CD4-positive, alpha-beta memory T cell (primary cell): ENCODE data around the gene ATXN3L. TPM values are rescaled to one million over a fixed set of nuclear protein-coding genes. Genes with fewer than 3 reads are reported as not detected.

Experiments
- CTCF ChIA-PET: fragments of 350-600 bp; sonication (Branson Sonifier 250); formaldehyde crosslinking; loops from one replicate; lab custom pipeline; 2021; ENCODE audit warnings: inconsistent platforms; ENCODE audit not compliant: partially characterized antibody; lab: Charles Lee
- POLR2A ChIA-PET: fragments of 350-600 bp; sonication (Branson Sonifier 250); formaldehyde crosslinking; loops from one replicate; lab custom pipeline; 2021; ENCODE audit not compliant: partially characterized antibody; lab: Charles Lee
- DNase-seq, 5 donors: peaks; one replicate each; pipeline versions ENCODE4 v3.0.0 to v3.0.0-alpha.2; 2020 to 2022; ENCODE audit warnings: mixed read lengths in 1 of 5
- H3K27ac ChIP-seq: one replicate; pipeline ENCODE4 v1.7.0; 2013; ENCODE audit warnings: low read depth, low read length
- H3K27me3 ChIP-seq: 2 replicates; pipeline ENCODE4 v1.7.0; 2013; ENCODE audit warnings: mild to moderate bottlenecking, low read length, moderate library complexity; ENCODE audit not compliant: insufficient read depth
- H3K36me3 ChIP-seq: 2 replicates; pipeline ENCODE4 v1.7.0; 2013; ENCODE audit warnings: mild to moderate bottlenecking, low read length, moderate library complexity; ENCODE audit not compliant: insufficient read depth
- H3K4me1 ChIP-seq: 2 replicates; pipeline ENCODE4 v1.7.0; 2013; ENCODE audit warnings: mild to moderate bottlenecking, low read length, moderate library complexity; ENCODE audit not compliant: insufficient read depth
- H3K4me3 ChIP-seq, 2 donors: one replicate each; pipeline ENCODE4 v1.7.0; 2013; ENCODE audit warnings: low read length in 2 of 2, mild to moderate bottlenecking in 1 of 2
- H3K9me3 ChIP-seq, 2 donors: one replicate each; pipeline ENCODE4 v1.7.0; 2013; ENCODE audit warnings: low read length in 2 of 2, control low read depth in 1 of 2; ENCODE audit not compliant: control insufficient read depth in 1 of 2
- H3K27ac Mint-ChIP-seq, 7 donors: one replicate each; pipeline ENCODE4 v1.8.0; 2020 to 2021; ENCODE audit warnings: mixed read lengths in 7 of 7, mild to moderate bottlenecking in 6 of 7, inconsistent platforms in 3 of 7, moderate library complexity in 3 of 7
- H3K27me3 Mint-ChIP-seq, 2 donors: one replicate each; pipeline ENCODE4 v1.8.0; 2020 to 2021; ENCODE audit warnings: mixed read lengths in 2 of 2
- H3K36me3 Mint-ChIP-seq, 2 donors: one replicate each; pipeline ENCODE4 v1.8.0; 2020 to 2021; ENCODE audit warnings: mixed read lengths in 2 of 2, inconsistent platforms in 1 of 2, mild to moderate bottlenecking in 1 of 2
- H3K4me1 Mint-ChIP-seq, 4 donors: one replicate each; pipeline ENCODE4 v1.8.0; 2020 to 2021; ENCODE audit warnings: mixed read lengths in 4 of 4, mild to moderate bottlenecking in 1 of 4
- H3K4me3 Mint-ChIP-seq, 8 donors: one replicate each; pipeline ENCODE4 v1.8.0; 2020 to 2021; ENCODE audit warnings: mixed read lengths in 8 of 8, mild to moderate bottlenecking in 7 of 8, moderate library complexity in 6 of 8, inconsistent platforms in 3 of 8
- H3K9me3 Mint-ChIP-seq, 8 donors: one replicate each; pipeline ENCODE4 v1.8.0; 2020 to 2021; ENCODE audit warnings: mixed read lengths in 8 of 8, mild to moderate bottlenecking in 5 of 8, inconsistent platforms in 3 of 8, moderate library complexity in 1 of 8
- intact Hi-C: fragments of 100-400 bp; cut with micrococcal nuclease; formaldehyde crosslinking; loops from one replicate; pipeline ENCODE4 v1.15.1; 2023
- polyA plus RNA-seq, 2 donors: library from polyadenylated mRNA; unstranded; fragments of 300-500 nt; fragmentation: Illumina TruSeq; gene quantifications; one replicate each; pipeline ENCODE4 v1.2.3, GENCODE V29; 2021
- total RNA-seq, 2 experiments: library from RNA; stranded (reverse); gene quantifications; one replicate each; pipeline ENCODE4 v1.2.3, GENCODE V29; 2021

ATXN3L gene
- total and polyA plus RNA-seq, 4 experiments from 2014 or later, result not detected

DNA sequence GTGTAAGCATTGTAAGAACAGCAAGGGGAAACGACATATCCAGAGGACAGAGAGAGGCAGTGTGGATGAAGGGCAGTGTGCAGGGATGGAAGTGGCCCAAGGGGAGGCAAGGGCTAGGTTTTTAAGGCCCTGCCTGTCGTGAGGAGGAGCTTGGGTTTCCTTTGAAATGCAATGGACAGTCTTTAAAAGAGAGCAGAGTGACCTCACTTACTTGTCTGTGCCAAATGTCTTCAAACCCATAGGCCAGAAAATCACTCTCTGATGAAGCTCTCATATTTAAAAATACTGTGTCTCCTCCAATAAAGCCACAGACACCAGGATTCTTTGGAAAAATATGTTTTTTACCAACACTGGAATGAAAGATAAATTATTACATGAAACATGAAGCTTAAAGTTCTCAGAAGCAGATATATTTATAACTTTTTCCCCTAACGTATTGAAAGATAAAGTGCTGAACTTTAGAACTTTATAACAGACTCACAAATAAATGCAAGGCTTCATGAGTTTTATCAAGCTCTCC, 19.2 kb upstream of the ATXN3L start:
- no peaks in the 10 kb centered on the region for H3K27me3 Mint-ChIP-seq
- no peak for DNase-seq
- H3K4me3 ChIP-seq, result no peak overlapping the region
- no peak overlapping the region for H3K4me3 Mint-ChIP-seq
- no peak overlapping the region for H3K27ac Mint-ChIP-seq
- no peaks in the 10 kb centered on the region for H3K9me3 ChIP-seq
- H3K36me3 Mint-ChIP-seq, result no peaks in the 10 kb centered on the region
- H3K27ac ChIP-seq, result no peak overlapping the region
- no peaks in the 10 kb centered on the region for H3K4me1 ChIP-seq
- no peaks in the 10 kb centered on the region for H3K36me3 ChIP-seq
- H3K4me1 Mint-ChIP-seq, result no peaks in the 10 kb centered on the region
- ChIA-PET POLR2A (no interaction called here), CTCF (interaction anchor here (1.6 kb wide), 1 partner anchor 393 kb away, joined by 4 read pairs; no protein-coding TSS in a partner anchor)
- H3K9me3 Mint-ChIP-seq, result no peaks in the 10 kb centered on the region
- intact Hi-C loops, result no loop called here
- H3K27me3 ChIP-seq, result no peaks in the 10 kb centered on the region

DNA sequence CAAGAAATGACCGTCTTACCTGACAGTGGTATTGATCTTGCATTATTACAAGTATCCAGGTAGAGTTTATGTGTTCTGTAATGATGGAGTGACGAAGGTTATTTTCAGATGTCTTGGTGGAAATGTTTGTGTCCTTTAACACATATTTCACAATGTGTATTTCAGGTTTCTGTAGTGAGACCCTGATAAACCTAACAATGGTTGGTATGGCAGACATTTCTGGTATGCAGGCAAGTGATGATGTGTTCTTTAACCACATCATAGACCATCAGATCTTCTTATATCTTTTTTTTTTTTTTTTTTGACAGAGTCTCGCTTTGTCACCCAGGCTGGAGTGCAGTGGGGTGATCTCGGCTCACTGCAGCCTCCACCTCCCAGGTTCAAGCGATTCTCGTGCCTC, 14.6 kb upstream of the ATXN3L start:
- Mint-ChIP-seq H3K36me3 (no peaks in the 10 kb centered on the region), H3K9me3 (no peaks in the 10 kb centered on the region), H3K4me3 (no peak overlapping the region), H3K27me3 (no peaks in the 10 kb centered on the region), H3K4me1 (no peaks in the 10 kb centered on the region), H3K27ac (no peak overlapping the region)
- intact Hi-C loops, result no loop called here
- POLR2A ChIA-PET, result no interaction called here
- no peak overlapping the region for H3K4me3 ChIP-seq
- CTCF ChIA-PET, result no interaction called here
- H3K4me1 ChIP-seq, result no peaks in the 10 kb centered on the region
- H3K9me3 ChIP-seq, result no peaks in the 10 kb centered on the region
- no peak for DNase-seq
- H3K36me3 ChIP-seq, result no peaks in the 10 kb centered on the region
- no peak overlapping the region for H3K27ac ChIP-seq
- no peaks in the 10 kb centered on the region for H3K27me3 ChIP-seq

DNA sequence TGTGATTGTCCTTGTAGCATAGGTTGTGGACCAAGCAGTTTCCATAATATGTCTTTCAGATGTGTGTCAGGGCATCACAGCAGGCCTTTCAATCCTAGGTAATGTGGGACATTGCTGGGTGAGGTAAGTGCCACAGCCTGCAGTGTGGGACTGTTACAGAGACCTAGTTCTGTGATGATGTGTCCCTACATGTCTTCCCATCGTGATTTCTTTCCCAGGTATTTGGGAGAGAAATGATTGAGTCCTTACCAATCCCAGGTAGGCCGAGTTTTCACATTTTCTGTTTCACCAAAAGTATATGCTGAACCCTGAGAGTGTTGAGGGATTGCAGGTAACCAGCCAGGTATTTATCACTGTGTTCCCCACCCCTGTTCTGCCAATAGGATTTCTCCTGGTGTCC, 10.6 kb upstream of the ATXN3L start:
- Histone ChIP-seq H3K4me3 (no peak overlapping the region), H3K27me3 (no peaks in the 10 kb centered on the region), H3K4me1 (no peaks in the 10 kb centered on the region), H3K36me3 (no peaks in the 10 kb centered on the region), H3K27ac (no peak overlapping the region), H3K9me3 (no peaks in the 10 kb centered on the region)
- DNase-seq, result no peak
- no peaks in the 10 kb centered on the region for H3K4me1 Mint-ChIP-seq
- H3K9me3 Mint-ChIP-seq, result peaks cover 0 to 2% (median 0%) of the 10 kb centered on the region in 8 donors
- POLR2A ChIA-PET, result no interaction called here
- intact Hi-C loops, result no loop called here
- CTCF ChIA-PET, result no interaction called here
- H3K27me3 Mint-ChIP-seq, result no peaks in the 10 kb centered on the region
- no peak overlapping the region for H3K4me3 Mint-ChIP-seq
- no peak overlapping the region for H3K27ac Mint-ChIP-seq
- no peaks in the 10 kb centered on the region for H3K36me3 Mint-ChIP-seq

DNA sequence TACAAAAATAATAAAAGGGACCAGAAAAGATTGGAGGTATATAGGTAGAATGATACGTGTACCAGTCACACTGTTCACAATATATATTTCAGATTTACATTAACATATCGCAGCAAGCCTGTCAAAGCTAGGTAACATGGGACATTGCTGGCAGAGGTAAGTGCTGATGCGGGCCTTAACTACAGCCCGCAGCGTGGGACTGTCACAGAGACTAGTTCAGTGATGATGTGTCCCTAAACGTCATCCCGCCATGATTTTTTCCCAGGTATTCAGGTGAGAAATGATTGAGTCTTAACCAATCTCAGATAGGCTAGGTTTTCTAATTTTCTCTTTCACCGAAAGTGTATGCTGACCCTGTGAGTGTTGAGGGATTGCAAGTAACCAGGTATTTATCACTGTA, 7.8 kb upstream of the ATXN3L start:
- ChIA-PET POLR2A (no interaction called here), CTCF (no interaction called here)
- no peak overlapping the region for H3K27ac Mint-ChIP-seq
- Histone ChIP-seq H3K36me3 (no peaks in the 10 kb centered on the region), H3K4me3 (no peak overlapping the region), H3K27ac (no peak overlapping the region), H3K9me3 (no peaks in the 10 kb centered on the region), H3K4me1 (no peaks in the 10 kb centered on the region), H3K27me3 (no peaks in the 10 kb centered on the region)
- H3K4me3 Mint-ChIP-seq, result no peak overlapping the region
- DNase-seq, result no peak
- intact Hi-C loops, result no loop called here
- H3K4me1 Mint-ChIP-seq, result no peaks in the 10 kb centered on the region
- H3K27me3 Mint-ChIP-seq, result no peaks in the 10 kb centered on the region
- H3K36me3 Mint-ChIP-seq, result no peaks in the 10 kb centered on the region
- H3K9me3 Mint-ChIP-seq, result peaks cover 0 to 2% (median 0%) of the 10 kb centered on the region in 8 donors

DNA sequence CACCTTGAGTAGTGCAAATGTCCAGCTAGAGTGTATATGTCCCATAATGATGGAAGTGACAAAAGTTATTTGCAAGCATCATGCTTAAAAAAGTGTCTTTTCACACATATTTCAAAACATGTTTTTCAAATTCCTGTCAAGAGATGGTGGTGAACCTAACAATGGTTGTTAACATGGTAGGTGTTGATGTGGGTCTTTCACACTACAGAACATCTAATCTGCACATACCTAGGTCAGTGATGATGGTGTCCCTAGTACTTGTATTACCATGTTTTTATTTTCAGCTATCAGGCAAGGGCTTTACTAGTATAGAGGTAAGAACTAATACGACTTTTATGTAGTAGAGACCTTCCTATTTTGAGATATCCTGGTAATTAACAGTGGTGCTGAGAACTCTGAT, 3.4 kb upstream of the ATXN3L start:
- no peak overlapping the region for H3K4me3 ChIP-seq
- H3K27ac ChIP-seq, result no peak overlapping the region
- ChIA-PET POLR2A (no interaction called here), CTCF (no interaction called here)
- Mint-ChIP-seq H3K9me3 (peaks cover 0 to 4% (median 0%) of the 10 kb centered on the region in 8 donors), H3K4me3 (no peak overlapping the region), H3K36me3 (no peaks in the 10 kb centered on the region), H3K27me3 (no peaks in the 10 kb centered on the region), H3K4me1 (no peaks in the 10 kb centered on the region), H3K27ac (no peak overlapping the region)
- H3K36me3 ChIP-seq, result no peaks in the 10 kb centered on the region
- no peak for DNase-seq
- no peaks in the 10 kb centered on the region for H3K9me3 ChIP-seq
- H3K4me1 ChIP-seq, result no peaks in the 10 kb centered on the region
- intact Hi-C loops, result no loop called here
- no peaks in the 10 kb centered on the region for H3K27me3 ChIP-seq

DNA sequence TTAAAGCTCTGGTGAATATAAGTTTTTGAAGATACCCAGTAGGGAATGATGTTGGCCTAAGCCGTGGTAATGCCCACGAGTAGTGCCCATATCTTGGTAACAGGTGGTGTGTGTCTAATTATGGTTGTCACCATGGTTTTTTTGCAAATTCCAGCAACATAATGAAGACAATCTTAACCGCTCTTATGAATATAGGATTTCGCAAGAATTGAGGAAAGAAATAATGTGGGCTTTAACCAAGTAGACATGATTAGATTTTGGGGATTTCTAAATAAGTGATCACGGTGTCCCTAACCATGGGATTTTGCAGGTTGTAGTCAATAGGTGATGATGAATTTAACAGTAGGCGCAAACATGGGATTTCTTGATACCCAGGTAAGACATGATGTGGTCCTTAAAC, 2.5 kb downstream of the ATXN3L start:
- Histone ChIP-seq H3K36me3 (no peaks in the 10 kb centered on the region), H3K27me3 (no peaks in the 10 kb centered on the region), H3K4me3 (no peak overlapping the region), H3K4me1 (no peaks in the 10 kb centered on the region), H3K27ac (no peak overlapping the region), H3K9me3 (no peaks in the 10 kb centered on the region)
- ChIA-PET CTCF (no interaction called here), POLR2A (no interaction called here)
- Mint-ChIP-seq H3K27me3 (no peaks in the 10 kb centered on the region), H3K27ac (no peak overlapping the region), H3K4me3 (no peak overlapping the region), H3K36me3 (no peaks in the 10 kb centered on the region), H3K9me3 (peaks cover 0 to 4% (median 0%) of the 10 kb centered on the region in 8 donors), H3K4me1 (no peaks in the 10 kb centered on the region)
- intact Hi-C loops, result no loop called here
- DNase-seq, result no peak

DNA sequence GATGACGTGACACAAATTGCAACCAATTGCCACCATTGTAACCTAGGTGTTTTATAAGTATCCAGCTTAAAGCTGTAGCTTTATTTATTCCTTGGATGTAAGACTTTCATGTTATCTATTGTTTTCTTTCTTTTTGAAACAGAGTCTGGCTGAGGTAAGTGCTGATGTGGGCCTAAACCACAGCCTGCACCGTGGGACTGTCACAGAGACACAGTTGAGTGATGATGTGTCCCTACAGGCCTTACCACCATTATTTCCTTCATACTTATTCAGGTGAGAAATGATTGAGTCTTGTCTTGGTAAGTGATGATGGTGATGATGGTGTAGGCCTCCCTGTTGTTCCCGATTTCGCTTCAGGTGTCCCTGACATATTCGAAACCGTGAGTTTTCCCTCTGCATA, 8.3 kb downstream of the ATXN3L start:
- Mint-ChIP-seq H3K27ac (no peak overlapping the region), H3K4me1 (no peaks in the 10 kb centered on the region), H3K27me3 (no peaks in the 10 kb centered on the region), H3K36me3 (no peaks in the 10 kb centered on the region), H3K9me3 (peaks cover 0 to 2% (median 0%) of the 10 kb centered on the region in 8 donors), H3K4me3 (no peak overlapping the region)
- CTCF ChIA-PET, result no interaction called here
- Histone ChIP-seq H3K27ac (no peak overlapping the region), H3K27me3 (no peaks in the 10 kb centered on the region), H3K36me3 (no peaks in the 10 kb centered on the region), H3K4me3 (no peak overlapping the region), H3K4me1 (no peaks in the 10 kb centered on the region), H3K9me3 (no peaks in the 10 kb centered on the region)
- no peak for DNase-seq
- intact Hi-C loops, result no loop called here
- POLR2A ChIA-PET, result no interaction called here

DNA sequence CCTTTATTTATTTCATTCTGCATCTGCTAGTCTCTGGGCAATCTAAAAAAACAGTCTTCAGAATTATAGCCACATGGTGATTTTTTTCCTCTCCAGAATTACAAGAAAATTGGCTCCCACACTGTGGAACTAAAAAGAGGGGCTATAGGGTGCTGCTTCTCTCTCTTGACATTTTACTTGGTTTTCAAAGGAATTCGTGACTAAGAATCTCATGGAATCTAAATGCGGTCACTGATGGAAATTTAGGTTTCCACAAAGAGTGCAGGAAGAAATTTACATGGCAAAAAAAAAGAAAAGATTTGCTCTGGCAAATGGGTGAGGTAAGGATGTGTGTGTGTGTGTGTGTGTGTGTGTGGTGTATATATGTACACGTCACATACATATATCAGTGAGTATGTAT, 10.2 kb downstream of the ATXN3L start:
- CTCF ChIA-PET, result no interaction called here
- POLR2A ChIA-PET, result no interaction called here
- H3K27me3 ChIP-seq, result no peaks in the 10 kb centered on the region

More for the DNA sequence above, 10.2 kb downstream of the ATXN3L start:
- no peak for DNase-seq
- peaks cover 0 to 2% (median 0%) of the 10 kb centered on the region in 8 donors for H3K9me3 Mint-ChIP-seq
- intact Hi-C loops, result no loop called here
- Histone ChIP-seq H3K4me3 (no peak overlapping the region), H3K9me3 (no peaks in the 10 kb centered on the region), H3K4me1 (no peaks in the 10 kb centered on the region), H3K36me3 (no peaks in the 10 kb centered on the region), H3K27ac (no peak overlapping the region)
- H3K4me3 Mint-ChIP-seq, result no peak overlapping the region
- no peaks in the 10 kb centered on the region for H3K27me3 Mint-ChIP-seq
- no peaks in the 10 kb centered on the region for H3K36me3 Mint-ChIP-seq
- H3K27ac Mint-ChIP-seq, result no peak overlapping the region
- no peaks in the 10 kb centered on the region for H3K4me1 Mint-ChIP-seq
